Renal cortical epithelial cell (primary cell): Measurements from ENCODE around the gene TSPAN9. TPM values are rescaled to one million over a fixed set of nuclear protein-coding genes. Genes with fewer than 3 reads are reported as not detected.

Experiments
- DNase-seq: peaks from one replicate; pipeline ENCODE4 v3.0.0-alpha.2; 2011; ENCODE audit warnings: low read depth
- total RNA-seq: library from RNA; depleted of rRNA; stranded (reverse); fragments of >200 nt; gene quantifications from 2 replicates; pipeline ENCODE4 v1.2.3, GENCODE V29; 2014

TSPAN9 gene
- total RNA-seq, 1 donor from 2014 or later = 91.3 TPM

DNA sequence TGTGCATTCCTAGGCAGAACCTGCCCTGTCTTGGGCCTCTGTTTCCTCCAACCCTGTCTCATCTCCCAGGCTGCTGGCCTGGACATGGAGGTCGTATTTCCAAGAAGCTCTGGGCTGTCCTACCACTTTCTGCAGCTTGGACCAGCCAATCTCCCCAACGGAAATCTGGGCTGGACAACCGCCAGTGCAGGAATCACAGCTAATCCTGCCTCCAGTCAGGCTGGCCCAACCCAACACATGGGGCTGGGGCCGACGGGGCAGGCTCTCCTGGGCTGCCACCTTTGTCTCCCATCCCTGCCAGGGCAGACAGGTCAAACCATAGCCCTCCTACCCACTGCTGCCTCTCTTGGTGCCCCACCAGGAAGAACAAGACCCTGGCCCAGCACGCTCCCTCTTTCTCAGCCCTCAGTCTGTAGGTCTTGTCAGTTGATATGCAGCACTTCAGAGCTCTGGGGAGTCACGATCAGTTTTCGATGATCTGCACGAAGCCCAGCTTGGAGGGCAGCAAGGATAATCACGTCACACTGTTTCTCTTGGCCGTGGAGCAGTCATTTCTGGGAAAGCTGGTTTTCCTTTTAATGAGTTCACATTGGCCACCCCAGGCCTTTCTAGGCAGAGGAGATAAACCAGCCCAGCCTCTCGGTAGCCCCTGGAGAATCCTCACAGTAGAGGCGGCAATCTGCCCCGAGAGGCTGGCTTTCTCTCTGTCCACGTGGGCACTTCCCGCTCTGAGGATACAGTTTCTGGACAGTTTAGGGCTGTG lies 218.6 kb downstream of the TSPAN9 start:
- DNase-seq = no peak

DNA sequence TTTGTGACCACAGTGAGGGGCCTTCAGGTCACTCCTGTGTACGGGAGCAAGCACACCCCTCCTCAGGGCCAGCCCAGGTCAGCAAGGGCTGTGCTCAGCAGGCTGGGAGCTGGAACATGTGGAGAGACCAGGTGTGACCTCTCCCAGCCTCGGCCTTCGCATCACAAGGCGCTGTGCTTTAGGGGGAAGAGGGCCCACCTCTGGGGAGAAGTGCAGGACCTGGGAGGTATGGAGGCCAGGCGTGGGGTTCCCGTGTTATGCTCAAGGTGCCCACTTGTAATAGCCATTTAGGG lies 219.2 kb downstream of the TSPAN9 start:
- DNase-seq = no peak

DNA sequence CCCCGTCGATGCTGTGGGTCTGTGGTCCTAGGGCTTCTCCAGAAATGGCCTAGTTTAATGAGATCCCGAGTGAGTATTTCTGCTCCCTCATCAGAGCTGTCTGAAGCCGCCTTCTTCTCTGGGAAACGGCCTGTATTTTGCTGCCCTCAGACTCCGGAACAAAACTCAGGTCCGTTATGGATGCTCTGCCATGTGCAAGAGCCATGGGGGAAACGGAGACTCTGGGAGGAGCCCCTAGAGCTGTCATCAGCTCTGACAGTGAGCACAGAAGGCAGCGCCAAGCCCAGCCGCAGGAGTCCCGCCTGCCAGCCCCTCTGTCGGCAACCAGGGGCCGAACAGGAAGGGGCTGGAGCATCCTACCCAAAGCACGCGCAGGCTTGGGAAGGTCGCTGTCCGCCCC lies 221.4 kb downstream of the TSPAN9 start:
- DNase-seq = no peak

DNA sequence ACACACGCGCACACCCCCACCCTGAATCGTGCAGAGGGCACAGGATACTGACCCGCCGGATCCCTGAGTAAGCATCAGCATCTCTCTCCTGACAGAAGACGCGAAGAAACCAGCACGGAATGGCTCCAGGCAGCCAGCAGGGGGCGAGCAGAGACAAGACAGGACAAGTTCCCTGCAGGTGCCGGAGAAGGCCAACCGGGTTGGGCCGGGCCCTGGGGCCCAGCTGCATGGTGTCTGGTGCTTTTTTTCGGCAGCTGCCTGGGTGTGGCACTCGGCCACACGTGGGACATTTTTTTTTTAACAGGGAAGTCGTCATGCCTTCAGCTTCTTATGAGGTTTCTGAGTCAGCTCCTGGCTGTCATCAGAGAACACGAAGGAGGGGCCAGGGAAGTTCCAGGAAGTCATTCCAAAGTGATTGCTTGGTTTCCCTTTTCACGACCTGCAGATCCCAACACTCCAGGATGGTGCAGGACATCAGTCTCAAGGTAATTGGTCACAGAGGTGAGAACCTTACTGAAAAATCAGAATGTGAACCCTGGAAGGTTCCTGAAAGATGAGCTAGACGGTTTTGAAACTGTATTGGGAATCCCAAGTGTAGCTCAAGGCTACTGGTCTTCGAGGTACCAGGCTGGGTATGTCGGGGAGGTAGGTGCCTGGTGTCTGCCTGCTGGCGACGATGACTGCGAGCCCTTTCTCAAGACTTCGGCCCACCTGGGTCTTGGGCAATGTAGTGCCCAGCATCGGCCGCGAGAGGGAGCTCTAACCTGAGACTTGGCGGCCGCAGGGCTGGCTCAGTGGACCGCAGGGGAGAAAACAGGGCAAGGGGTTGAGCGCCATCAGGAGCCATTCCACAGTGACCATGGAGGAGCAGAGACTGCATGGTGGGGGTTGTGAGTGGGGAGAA lies 223.0 kb downstream of the TSPAN9 start:
- DNase-seq = peak; percentile 95

DNA sequence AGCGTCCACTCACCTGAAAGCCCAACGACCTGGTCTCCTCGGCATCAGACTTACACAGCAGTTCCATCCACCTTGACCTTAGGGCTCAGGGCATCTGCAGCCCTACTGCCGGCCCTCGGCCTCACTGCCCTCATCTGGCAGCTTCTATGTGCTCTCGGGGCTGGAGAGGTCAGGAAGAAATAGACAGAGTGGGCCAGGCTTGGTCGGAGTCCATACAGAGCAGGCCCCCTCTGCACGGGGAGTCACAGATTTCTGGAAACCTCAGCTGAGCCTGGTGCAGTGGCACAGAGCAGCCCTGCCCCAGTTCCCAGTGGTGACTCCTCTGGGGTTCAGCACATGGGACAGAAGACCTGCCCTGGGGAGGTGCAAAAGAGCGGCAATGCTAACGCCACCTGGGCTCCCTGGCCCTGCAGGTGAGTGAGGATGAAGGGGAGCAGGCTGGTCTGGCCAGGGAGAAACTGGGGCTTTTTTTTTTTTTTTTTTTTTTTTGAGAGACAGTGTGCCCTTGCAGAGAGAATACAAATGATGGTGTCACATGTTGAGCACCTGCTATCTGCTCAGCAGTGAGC lies 223.7 kb downstream of the TSPAN9 start:
- DNase-seq = no peak

DNA sequence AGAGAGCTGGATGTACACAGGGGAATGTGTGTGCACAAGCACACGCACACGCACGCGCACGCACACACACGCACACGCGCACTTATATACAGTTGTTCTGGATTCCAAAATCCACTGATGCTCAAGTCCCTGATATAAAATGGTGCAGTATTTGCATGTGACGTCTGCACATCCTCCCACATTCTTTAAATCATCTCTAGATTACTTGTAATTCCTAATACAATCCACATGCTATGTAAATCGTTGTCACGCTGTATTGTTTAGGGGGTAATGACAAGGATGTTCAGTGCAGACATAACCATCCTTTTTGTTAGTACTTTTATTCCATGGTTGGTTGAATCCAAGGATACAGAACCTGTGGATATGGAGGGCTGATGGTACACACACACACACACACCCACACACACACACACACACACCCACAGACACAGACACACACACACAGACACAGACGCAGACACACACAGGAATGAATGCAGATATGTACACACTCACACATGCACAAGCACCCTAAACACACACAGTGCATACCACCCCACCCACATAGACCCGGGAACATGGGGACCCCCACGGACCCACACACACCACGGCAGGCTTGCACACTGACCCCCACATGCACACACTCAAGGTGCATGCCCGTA lies 225.3 kb downstream of the TSPAN9 start:
- DNase-seq = no peak

DNA sequence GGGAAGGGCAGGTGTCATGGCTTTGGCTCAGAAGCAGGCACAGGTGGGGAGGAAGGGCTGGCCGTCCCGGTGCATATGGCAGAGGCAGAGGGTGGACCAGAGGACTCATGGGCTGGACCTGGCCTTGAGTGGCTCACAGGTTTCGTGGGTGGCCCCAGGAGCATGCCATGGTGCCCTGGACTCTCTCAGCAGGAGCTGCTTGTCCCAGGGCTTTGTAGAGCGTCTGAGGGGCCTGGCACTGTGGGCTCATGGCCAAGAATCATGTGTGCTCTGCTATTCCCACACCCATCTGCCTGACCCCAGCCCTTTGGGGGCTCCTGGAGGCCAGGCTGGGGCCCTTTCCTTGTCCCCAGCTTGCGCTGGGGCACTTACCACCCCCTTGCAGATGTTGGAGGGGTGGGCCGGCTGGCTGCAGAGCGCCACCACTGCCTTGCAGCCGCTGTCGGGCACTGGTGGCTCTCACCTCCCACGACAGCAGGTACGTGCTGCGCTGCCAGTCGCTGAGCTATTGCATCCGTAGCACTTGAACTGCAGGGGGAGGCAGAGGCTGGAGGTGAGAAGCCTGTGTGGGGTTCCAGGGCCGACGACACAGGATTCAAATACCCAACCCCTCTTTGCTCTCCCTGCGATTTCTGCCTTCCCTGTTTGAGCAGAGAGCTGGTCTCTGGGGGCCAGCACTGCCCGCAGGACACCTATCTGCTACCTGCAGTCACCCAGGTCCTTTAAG lies 226.4 kb downstream of the TSPAN9 start:
- DNase-seq = no peak

DNA sequence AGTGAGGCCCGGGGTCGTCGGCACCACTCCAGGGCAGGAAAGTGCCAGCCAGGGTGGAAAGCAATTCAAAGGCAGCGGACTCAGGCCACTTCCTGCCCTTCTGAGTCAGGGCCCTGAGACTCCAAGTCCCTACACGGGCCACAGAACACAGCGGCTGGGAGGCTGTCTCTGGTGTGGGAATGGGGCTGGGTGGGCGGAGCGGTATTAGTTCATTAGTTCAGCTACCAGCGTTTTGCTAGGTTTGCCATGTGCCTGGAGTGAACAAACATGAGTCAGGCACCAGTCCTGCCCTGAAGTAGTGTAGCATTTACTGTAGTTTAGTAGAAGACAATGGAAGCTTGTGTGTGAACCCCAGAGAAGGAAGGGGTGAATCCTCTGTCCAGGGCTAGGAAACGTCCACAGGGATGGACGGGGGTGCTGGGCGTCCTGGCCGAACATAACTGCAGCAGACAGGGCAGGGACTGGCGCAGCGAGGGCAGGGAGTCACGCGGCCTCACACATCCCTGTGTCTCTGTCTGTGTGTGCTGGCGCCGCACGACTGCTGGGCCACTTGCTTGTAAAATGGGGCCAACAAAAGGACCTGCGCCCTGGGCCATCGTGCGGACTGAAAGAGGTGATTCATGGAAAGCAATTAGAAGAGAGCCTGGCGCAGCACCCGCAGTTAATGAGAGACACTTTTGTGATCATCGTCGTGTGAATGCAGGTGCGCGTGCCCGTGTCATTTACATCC lies 227.4 kb downstream of the TSPAN9 start:
- DNase-seq = peak; percentile 97

DNA sequence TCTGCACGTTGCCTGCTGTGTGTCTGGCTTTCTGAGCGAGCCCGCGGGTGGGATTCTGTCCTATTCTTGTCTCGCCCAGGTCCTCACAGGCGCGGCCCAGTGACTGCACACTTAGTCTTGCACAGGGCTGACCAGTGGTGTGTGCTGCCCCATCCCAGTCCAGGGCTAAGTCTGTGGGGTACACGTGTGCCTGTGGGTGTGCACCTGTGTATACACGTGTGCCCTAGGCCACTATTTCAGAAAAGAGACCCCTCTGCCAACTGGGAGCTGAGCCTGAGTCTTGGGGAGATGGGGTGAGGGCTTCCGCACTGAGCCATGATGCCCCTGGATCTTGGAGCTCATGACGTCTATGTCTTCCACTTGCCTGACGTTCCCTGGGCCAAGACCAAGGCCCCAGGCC lies 228.3 kb downstream of the TSPAN9 start:
- no peak for DNase-seq

DNA sequence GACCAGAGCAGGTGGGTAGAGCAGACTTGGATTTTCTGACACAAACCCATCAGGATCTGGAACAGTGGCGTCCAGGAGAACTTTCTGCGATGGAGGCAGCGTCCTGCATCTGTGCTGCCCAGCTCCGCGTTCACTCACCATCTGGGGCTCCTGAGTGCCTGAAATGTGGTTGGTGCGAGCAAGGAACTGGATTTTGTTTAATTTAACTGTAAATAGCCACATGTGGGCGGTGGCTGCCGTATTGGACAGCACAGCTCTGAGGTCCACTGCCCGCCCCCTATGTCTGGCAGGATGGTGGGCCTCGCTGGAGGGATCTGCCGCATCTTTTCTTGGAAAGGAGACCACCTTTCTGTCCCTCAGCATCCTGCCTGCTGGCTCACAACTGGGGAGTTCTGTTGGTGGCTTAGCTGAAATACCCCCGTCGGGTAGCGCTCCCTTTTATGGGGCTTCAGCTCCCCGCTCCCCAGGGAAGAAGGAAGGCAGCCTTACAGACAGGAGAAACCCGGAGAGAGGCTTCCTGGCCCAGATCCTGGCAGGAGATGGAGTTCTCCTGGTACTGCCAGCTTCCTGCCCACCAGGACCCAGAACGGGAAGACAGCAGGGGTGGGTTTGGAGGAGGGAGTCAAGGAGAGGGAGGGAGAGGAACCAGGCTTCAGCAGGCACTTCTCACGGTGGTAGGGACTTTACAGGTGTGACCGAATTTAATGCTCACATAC lies 228.9 kb downstream of the TSPAN9 start:
- no peak for DNase-seq

DNA sequence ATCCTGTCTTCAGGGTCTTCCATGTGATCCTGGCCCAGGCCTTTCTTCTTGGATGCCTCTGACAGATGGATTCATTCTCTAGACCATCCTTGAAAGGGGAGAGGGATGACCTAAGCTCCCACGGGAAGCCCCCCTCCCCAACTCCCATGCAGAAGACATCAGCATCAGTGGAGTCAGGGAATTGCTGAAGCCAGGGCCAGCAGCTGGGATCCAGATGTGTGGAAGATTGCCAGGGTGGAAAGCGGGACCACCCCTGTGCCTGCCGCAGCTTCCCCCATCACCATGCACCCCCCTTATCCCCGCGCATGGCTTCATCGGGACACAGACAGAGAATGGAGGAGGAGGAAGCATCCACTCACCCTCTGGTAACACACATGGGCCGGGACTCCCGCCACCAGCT lies 230.2 kb downstream of the TSPAN9 start:
- no peak for DNase-seq

DNA sequence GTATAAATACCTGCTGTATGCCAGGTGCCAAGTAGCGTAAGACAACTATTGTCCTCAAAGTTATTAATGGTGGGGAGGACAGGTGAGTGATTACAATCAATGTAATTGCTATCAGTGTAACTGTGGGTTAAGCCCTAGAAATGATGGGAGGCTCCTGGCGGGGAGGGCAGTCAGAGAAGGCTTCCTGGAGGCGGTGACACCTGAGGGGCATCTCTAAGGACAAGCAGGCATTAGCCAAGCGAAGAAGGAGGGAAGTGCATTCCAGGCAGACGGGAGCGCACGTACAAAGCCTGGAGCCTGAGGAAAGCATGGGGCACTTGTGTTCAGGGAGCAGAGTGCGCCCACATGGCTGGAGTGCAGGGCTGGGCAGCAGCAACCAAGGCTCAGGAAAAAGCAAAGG lies 230.9 kb downstream of the TSPAN9 start:
- no peak for DNase-seq

DNA sequence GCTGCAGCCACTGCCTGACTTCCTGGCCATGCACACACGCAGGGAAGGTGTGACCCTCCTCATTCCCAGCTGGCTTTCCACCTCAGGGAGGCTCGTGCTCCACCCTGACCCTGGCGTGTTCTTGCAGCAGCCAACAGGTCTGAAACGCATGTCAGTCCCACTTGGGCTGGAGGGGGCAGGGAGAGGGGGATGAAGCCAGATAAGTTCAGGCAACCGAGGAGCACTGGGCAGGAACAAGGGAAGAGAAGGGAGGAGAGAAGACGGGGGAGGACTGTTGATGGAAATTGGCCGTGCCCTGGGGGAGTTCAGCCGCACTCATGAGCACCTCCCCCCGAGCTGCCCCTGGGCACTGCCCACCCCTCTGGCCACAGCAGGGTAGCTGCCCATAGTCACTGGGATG lies 231.4 kb downstream of the TSPAN9 start:
- no peak for DNase-seq

DNA sequence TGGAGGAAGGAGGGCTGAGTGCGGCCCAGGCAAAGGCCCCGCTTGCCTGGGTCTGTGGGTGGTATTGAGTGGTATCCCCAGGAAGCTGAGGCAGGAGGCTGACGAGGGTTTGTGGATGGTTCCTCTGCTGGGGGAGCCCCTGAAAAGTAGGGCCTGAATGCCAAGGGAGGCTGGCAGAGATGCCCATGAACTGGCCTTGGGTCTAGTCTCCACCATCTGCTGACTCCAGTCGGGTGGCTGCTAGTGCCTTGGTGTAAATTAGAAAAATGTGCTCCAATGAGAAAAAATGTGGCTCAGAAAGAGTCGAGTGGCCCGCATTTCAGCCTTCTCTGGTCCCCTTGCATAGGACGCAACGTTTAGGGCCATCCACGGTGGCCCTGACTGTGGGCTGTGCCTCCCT lies 232.6 kb downstream of the TSPAN9 start:
- DNase-seq = no peak

DNA sequence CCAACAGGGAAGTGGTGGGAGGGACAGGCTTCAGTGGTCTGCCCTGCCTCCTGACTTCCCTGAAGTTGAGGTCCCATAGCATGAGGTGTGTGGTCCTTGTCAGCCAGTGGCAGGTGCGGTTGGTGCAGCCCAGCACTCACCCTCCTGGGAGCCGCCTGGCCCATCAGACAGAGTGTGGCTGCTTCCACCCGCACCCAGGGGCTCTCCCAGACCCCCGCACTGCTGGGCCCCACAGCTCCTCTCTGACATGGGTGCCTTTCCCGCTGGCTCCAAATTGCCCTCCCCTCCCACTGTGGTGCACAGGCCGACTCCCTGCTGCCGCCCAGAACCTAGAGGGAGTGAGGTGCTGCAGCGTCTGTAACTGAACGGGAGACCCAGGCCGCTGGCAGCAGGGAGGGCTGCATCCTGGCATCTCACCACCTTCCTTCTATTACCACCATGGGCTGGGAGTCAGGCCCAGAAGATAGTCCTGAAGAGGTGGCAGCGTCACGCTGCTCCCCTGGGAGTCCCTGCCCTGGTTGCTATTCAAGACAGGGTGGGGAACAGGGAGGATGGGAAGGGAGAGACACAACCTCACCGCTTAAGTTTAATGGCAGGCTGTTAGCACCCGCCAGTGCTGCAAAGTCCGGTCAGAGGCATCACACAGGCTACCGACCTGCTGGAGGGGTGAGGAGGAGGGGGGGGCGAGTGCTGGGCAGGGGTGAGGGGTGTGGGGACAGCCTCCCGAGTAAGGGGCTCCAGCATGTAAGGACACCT lies 233.3 kb downstream of the TSPAN9 start:
- no peak for DNase-seq

DNA sequence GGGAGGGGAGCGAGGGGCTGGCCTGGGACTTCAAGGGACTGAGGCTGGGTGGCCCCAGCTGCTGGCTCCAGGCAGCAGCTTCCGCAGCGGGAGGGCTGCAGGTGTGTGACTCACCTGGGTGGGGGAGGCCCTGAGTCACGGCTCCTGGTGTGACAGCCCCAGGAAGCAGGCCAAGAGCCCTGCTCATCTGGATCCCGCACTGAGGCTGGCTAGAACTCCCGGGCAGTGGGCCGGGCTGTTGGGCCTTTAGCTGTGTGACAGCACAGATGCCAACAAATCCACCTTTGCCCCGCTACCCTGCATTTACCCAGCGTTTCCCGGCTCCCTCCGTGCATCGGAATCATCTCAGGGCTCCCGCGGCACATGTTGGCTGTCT lies 233.8 kb downstream of the TSPAN9 start:
- DNase-seq = peak; percentile 64

DNA sequence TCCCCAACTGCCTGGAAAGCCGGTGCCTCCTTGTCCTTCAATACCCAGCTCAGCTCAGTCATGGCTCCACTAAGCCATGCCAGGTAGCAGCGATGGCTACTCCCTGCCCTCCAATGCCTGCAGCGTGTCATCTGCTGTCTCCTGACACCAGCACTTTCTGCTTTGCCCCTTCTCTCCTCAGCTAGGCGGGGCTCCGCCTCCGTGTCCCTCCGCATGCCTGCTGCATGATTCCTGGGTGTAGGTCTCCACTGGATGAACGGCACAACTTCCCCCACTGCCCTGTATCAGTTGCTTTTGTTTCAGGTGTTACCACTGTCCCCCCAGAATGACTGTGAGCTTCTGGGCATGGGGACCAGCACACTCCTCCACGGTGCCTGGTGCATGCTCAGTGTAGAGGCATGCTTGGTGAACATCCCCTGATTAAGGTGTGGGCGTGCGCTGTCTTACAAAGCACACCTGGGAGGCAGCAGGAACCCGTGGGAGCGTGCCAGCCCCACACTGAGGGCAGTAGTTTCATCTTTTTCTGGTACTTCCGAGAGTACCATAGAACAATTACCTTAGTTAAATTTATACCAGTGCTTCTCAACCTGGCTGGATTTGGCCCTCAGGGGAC lies 234.4 kb downstream of the TSPAN9 start:
- no peak for DNase-seq

DNA sequence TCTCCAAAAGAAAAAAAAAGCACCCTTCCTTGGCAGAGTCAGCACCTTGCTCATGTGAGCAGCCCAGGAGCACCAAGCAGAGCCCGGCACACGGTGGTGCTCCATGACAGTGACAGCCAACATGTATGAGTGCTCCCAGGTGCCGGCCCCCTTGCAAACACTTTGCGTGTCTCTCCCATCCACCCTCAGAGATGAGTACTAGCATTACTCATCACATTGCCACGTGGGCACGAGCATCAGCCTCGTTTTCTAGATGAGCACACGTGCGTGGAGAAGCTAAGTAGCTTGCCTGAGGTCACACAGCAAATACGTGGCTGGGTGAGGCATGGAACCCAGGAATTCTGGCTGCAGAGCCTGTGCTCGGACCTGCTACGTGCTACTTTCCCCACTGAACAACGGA lies 235.9 kb downstream of the TSPAN9 start:
- peak; percentile 54 for DNase-seq
